Right lobe of liver (tissue), 4 donors: Measurements from ENCODE around the gene FIGN.

Experiments
- CTCF ChIP-seq, 4 donors: fragments of 200-600 bp in 3 of 4; fragments of 450-650 bp in 1 of 4; IDR thresholded peaks; one replicate each; pipeline versions ENCODE4 v1.5.1 to v1.8.0; 2016 to 2022; ENCODE audit warnings: antibody characterized with exemption in 4 of 4, mild to moderate bottlenecking in 2 of 4
- POLR2A ChIP-seq: fragments of 450-650 bp; IDR thresholded peaks from one replicate; pipeline ENCODE4 v1.6.1; 2017; ENCODE audit warnings: antibody characterized with exemption, mild to moderate bottlenecking
- donor health status: DM: no; HTN: no; CAD: no.
- donor health status: DM: no; HTN: no; CAD: no.
- donor health status: DM: no; HTN: yes; CAD: no.

GRCh38 chr2:163723348-163723747 is 12.5 kb downstream of the FIGN start:
- no peak for TF ChIP-seq CTCF (IDR thresholded peaks at IDR 0.05)
- TF ChIP-seq POLR2A: no peak
